ENCODE measurements around the gene COMT. TPM values are rescaled to one million over a fixed set of nuclear protein-coding genes. Genes with fewer than 3 reads are reported as not detected.

COMT gene
- 136 TPM for total RNA-seq

DNA sequence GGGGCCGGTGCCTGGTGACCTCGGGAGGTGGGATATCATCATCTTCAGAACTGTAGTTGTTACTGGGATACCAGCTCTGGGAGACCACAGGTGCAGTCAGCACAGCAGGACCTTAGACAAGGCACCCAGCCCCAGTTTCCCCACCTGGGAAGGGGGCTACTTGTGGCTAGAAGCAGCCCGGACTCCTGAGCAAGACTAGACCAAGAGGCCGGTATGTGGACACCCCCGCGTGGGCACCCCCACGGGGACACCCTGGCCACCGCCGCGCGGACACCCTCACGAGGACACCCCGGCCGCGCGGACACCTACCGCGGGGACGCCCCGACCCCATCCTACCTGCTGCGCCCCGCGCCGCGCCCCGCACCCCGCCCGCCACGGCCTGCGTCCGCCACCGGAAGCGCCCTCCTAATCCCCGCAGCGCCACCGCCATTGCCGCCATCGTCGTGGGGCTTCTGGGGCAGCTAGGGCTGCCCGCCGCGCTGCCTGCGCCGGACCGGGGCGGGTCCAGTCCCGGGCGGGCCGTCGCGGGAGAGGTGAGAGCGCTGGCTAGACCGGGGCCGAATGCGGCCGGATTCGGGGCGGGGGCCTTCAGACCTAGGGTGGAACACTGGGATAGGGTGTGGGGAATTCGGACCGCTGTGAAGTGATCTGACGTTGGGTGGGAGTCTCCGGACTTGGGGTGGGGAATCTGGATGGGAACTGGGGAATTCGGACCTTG is at the start of gene COMT, which contains the start of gene TXNRD2:
TSS of gene COMT (plus strand) at position 408 of the 718 bp plus-strand sequence. CDS start 20,755 bp downstream, outside the sequence.
TSS of gene TXNRD2 (minus strand) at position 454 of the 718 bp plus-strand sequence. CDS start at position 439, 15 bp downstream.

DNA sequence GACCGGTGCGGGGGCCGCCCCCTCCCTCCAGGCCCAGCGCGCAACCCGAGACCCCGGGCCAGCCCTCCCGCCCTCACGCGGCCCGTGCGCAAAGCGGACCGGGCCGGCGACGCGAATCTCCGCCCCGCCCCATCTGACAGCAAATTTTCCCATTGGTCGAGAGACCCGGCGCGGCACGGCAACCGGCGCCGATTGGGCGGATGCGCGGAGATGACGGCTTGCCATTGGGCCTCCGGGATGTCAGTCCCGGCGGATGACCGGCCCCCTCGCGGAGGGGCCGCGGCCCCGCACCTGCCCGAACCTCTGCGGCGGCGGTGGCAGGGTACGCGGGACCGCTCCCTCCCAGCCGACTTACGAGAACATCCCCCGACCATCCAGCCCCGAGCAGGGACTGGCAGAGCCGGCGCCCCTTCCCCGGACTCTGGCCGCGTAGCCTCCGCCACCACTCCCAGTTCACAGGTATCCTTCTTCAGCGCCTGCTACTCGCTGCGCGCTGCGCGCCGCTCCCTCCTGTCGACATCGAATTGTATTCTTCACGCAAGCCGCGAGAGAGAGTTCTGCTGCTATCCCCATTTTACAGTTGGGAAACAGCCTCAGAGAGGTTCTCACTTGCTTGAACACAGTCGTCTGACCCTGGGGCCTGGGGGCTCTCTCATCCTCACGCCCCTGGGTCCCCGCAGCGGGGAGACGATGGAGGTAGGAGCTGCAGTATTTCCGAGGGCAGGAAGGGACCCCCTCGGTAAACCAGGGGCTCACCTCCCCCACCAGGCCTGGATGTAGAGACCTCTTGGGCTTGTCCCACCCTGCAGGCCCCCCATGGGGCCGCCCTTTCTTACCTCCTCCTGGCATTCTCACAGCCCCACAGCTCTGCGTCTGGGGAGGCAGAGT is 75.4 kb downstream of the COMT start, which contains the start of gene ARVCF:
TSS of gene ARVCF (minus strand) at position 90 of the 888 bp plus-strand sequence. CDS start 26,029 bp downstream, outside the sequence.

Other genes with a start within 250 kb of the COMT start
- 39.4 TPM for gene SEPTIN5, start 227.3 kb upstream of the COMT start, total RNA-seq
- 16.9 TPM for gene GP1BB, start 218.2 kb upstream of the COMT start, total RNA-seq
- 3.9 TPM for gene TBX1, start 181.0 kb upstream of the COMT start, total RNA-seq
- gene GNB1L, start 86.9 kb upstream of the COMT start, total RNA-seq: 8.0 TPM
- 16.8 TPM for gene RTL10, start 86.9 kb upstream of the COMT start, total RNA-seq
- gene TXNRD2, start within 50 bp of the COMT start, total RNA-seq: 21.5 TPM
- gene ARVCF, start 75.1 kb downstream of the COMT start, total RNA-seq: 63.2 TPM
- gene TANGO2, start 79.3 kb downstream of the COMT start, total RNA-seq: 25.1 TPM
- gene DGCR8, start 138.5 kb downstream of the COMT start, total RNA-seq: 26.6 TPM
- 94.2 TPM for gene RANBP1, start 174.3 kb downstream of the COMT start, total RNA-seq
- 55.1 TPM for gene TRMT2A, start 175.5 kb downstream of the COMT start, total RNA-seq
- gene ZDHHC8, start 190.0 kb downstream of the COMT start, total RNA-seq: 20.7 TPM
- gene CCDC188, start 209.3 kb downstream of the COMT start, total RNA-seq: 0.35 TPM

Data from metanephros (tissue), 1 donor.